Right renal cortex interstitium (tissue), 3 donors: ENCODE data around the gene KLHDC3. TPM values are rescaled to one million over a fixed set of nuclear protein-coding genes. Genes with fewer than 3 reads are reported as not detected.
A peak's percentile ranks its signal among the peaks of the same experiment; 100 is the strongest.
"Not testable (repeated sequence)": the region's sequence is repeated elsewhere in the genome, so short reads cannot be mapped to it uniquely, and the experiment has no call there.

Experiments
- DNase-seq, 3 donors: peaks; one replicate each; pipeline ENCODE4 v3.0.0-alpha.2; 2013; ENCODE audit warnings: low read depth in 3 of 3, low spot score in 2 of 3
- polyA plus RNA-seq, 3 donors: library from polyadenylated mRNA; unstranded; fragments of 120-200 nt; gene quantifications; one replicate each; pipeline ENCODE4 v1.2.1, GENCODE V29; 2013; ENCODE audit not compliant: insufficient read length in 3 of 3

Gene KLHDC3
- polyA plus RNA-seq, 3 donors: 90.5 to 104 (median 92.2) TPM

DNA sequence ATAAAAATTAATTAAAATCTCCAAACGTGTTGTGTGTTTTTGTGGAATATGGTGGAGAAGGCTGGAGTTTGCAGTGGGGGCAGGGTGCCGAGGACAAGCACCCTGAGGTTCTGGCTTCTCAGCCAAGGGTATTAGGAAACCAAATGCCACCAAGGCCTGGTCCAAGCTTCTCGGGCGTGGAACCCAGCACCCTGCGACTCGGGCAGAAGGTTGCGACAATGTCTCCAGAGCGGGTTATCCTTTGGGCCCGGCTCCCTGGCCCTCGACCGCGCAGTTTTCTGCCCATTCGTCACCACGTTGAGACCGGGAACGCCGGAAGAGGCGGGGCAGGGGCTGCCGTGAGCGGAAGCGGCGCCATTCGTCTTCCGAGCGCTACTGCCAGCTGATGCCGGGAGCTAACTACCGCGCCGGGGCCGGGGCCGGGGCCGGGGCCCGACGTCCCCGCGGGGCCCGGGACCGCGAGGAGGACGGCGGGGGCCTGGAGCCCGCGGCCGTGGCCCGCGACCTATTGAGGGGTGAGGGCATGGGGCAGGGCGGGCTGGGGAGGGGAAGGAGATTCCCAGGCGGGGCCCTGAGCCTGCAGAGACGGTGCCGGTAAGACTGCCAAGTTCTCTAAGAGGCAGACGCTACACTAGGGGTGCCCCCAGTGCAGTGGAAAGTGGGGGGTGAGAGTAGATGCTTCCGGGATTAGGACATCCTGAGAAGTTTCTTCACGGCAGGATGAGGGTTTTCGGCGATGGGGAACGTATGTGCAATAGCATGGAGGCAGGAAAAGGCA lies 7.4 kb downstream of the KLHDC3 start, which contains the start of gene RRP36:
TSS of gene RRP36 (plus strand) at position 354 of the 778 bp plus-strand sequence. CDS start at position 386, 32 bp downstream.
- DNase-seq: peak in 2 of 3 donors; percentile 40 to 52

DNA sequence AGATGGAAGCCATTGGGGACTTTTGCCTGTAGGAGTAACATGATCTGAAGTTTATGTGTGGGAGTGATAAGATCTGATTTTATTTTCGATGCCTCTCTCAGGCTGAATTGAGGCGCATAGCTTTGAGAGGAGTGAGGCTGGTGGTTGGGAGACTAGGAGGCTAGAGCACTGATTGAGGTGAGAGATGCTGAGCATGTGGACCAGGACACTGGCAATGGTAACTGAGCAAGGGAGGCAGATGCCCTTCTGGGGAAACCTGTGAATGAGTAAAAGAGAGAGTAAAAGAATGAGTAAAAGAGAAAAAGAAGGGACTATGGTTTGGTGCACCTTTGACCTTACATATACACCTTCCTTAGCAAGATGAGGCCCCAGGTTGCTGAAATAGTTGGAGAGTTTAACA lies 10.4 kb downstream of the KLHDC3 start:
- DNase-seq: no peak

DNA sequence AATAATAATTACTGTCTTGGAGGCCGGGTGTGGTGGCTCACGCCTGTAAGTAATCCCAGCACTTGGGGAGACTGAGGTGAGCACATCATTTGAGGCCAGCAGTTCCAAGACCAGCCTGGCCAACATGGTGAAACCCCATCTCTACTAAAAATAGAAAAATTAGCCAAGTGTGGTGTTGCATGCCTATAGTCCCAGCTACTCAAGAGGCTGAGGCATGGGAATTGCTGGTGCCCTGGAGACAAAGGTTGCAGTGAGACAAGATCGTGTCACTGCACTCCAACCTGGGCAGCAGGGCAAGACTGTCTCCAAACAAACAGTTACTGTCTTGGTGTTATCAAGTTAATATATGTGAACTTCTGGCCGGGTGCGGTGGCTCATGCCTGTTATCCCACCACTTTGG lies 12.3 kb downstream of the KLHDC3 start:
- no peak for DNase-seq

DNA sequence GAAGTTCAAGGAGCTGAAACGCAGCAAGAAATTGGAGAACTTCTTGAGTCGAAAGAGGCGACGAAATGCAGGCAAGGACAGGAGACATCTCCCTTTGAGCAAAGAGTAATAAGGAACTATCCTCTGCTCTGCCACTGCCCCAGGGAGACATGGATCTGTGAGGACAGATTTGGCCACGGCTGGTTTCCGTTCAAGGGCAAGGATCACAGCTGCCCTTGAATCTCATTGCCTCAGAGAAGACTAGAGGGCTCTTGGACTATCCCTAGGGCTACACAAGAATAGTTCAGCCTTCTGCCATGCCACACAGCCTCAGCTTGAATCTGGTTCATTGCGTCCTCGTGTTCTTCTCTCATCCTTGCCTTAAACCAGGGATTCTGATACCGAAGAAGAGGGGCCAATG lies 15.1 kb downstream of the KLHDC3 start:
- no peak for DNase-seq

DNA sequence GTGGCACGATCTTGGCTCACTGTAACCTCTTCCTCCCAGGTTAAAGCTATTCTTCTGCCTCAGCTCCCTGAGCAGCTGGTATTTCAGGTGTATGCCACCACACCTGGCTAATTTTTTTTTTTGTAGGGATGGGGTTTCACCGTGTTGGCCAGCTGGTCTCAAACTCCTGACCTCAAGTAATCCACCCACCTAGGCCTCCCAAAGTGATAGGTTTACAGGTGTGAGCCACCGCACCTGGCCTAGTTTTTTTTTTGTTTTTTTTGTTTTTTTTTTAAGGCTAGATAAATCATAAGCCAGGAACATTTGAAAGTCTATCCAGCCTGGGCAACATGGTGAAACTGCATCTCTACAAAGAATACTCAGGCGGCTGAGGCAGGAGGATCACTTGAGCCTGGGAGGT lies 18.3 kb downstream of the KLHDC3 start:
- DNase-seq: no peak

DNA sequence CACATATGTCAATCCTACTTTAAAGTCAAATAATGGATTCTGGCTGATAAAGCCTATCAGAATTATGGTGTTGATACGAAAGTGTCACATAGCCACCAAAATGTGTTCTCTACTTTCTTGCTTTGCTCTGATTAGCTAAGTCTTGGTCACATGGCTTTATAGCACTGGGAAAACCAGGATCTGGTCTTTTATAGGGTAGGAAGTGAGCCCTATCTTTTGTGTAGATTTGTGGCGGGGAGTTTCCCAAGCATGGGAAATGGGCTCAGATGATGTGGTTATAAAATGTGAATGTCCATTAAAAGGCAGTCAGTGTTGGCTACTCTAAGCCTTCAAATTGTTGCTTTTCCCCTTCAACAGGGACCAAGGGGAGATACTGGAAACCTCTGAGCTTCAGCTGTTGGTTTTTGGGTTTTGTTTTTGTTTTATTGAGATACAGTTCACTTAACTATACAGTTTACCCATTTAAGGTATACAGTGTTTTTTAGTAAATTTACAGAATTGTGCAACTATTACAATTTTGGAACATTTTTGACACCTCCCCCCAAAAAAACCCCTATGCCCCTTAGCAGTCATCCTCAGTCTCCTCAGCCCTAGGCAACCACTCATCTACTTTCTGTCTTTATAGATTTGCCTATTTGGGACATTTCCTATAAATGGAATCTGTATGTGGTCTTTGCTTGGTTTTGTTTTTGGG lies 19.6 kb downstream of the KLHDC3 start:
- DNase-seq: no peak

DNA sequence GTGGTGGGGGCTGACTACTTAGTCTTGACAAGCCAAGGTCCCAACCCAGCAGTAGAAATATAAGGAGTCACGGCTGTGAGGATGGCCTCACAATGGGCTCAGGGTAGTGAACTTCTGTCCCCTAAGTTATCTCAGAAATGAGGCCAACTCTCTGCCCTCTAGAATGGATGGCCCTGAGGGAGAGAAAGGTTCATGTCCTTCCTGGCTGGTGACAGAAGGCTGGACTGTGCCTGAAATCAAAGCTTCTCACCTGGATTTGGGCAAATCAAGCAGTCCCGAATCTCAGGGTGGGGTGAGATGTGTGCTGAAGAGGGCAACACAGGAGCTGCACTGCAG lies 20.1 kb downstream of the KLHDC3 start:
- DNase-seq: no peak

DNA sequence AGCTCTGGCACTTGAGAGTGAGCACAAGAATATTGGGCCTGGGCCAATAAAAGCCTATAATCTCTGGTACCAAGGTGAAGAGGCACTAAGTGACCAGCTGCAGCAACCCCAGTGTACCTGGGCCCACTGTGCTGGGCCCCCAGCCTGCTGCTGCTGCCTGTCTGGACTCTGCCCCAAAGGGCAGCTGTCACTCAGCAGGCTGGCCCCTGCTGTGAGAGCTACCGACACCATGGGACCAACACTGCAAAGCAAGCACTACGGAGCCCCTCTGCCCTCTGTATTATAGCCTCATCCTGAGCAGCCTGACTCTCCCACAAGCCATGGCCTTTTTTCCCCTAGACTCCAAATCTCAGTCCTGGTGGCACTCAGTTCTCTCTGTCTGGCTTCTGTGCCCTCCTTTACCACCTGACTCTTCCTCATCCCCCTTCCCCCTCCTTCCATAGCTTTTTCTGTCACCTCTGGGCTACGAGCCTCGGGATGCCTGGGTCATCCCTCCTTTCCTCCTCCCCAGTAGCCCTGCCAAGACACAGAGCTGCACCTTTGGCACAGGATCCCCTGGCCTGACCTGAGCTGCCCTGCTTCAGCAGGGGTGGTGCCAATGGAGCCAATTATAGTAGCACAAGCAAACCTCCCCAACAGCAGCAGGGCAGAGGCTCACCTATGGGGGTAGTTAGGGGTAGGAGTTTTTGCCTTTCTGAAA lies 21.6 kb downstream of the KLHDC3 start:
- no peak for DNase-seq

DNA sequence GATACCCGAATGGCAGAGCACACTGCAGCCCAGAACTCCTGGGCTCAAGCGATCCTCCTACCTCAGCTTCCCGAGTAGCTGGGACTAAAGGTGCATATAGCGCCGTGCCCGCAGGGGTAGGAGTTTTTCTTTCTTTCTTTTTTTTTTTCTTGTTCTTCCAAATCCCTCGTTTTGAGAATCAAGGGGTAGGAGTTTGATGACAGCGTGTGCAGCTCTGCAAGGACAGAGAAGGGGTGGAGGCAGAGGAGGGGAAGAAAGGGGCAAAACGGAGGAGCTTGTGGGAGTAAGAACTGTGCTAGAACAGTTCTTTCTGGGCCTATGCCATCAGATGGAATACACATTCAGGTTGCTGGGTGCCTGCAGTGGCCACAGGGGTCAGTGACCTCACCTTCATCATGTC lies 22.7 kb downstream of the KLHDC3 start:
- DNase-seq: no peak

DNA sequence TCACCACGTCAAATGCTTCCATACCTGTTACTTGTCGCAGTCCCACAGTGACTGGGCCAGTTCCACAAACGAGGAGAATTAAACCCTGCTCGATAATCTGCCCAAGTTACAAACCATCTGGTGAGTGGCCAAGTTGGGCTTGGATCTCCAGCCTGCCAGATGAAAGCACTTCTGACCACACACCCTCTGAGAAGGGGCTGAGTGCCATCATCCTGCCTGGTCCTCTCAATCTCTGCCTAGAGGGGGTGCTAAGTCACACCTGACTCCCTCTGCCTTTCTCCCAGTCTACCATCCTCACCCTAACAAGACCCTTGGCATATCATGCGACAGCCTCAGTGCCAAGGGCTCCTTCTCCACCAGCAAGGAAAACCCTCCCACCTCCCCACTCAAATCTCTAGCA lies 23.1 kb downstream of the KLHDC3 start:
- no peak for DNase-seq

DNA sequence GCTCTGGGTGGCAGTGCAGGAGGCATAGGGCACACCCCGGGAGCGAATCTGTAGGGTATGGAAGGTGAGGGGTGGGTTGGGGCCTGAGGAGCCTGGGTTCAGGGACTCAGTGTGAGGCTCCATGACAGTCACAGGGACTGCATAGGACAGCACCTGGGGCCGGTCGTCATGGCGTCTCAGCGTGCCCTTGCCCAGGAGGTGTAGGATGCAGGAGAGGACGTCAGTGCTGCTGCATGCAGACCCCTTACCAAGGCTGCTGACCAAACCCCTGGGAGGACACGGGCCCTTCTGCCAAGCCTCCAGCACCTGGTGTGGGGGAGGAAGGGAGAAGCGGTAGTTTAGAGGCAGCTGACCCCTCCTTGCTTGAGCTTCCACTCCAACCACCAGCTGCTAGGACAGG lies 23.7 kb downstream of the KLHDC3 start:
- no peak for DNase-seq

DNA sequence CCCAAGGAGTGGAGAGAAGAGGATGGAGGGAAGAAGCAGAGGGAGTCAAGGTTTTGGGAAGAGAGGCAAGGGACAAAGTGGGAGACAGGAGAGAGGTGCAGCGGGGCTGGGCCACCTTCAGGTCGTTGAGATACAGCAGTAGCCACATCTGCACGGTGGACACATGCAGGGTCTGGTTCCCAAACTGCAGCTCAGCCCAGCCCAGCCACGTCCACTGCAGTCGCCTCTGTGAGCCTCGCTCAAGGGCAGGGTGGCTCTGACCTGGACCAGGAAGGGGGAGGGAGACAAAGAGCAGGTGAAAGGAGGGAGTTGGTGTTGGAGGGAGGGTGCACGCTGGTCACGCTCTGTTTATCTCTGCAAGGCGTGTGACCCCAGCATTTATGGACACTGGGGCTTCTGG lies 24.7 kb downstream of the KLHDC3 start:
- no peak for DNase-seq

DNA sequence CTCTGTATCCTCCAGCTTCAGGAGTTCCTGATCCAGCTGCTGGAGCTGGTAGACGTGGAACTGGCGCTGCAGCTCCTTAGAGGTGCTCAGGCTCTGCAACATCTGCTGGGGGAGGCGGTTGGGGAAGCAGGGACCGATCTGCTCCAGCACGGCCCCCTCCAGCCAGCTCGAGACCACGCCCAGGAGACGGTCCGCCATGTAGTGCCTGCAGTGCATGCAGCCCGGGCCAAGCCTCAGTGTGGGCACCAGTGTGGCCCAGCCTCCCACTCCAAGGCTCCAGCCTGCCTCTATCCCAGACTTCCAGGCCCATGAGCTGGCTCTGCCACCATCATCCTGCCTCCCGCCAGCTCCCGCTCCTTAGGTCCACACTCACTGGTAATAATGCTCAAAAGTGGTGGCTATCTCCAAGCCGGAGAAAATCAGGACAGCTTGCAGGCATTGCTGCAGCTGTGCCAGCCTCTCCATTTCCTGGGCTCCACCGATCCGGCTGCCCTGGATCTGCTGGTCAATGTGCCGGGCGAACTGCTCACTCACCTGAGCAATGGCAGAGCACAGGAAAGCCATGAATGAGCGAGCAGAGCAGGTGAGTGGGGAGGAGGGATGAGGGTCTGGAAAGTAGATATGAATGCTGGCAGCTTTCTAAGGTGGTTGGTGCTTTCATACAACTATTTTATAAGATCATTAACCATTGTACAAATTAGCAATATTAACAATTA lies 26.7 kb downstream of the KLHDC3 start:
- DNase-seq: no peak

DNA sequence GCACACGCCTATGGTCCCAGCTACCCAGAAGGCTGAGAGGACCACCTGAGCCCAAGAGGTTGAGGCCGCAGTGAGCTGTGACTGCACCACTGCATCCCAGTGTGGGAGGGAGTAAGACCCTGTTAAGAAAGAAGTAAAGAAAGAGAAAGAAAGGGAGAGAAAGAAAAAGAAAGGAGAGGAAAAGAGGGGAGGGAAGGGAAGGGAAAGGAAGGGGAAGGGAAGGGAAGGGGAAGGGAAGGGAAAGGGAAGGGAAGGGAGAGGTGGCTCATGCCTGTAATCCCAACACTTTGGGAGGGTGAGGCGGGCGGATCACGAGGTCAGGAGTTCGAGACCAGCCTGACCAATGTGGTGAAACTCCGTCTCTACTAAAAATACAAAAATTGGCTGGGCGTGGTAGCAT lies 27.4 kb downstream of the KLHDC3 start:
- not testable (repeated sequence) for DNase-seq

DNA sequence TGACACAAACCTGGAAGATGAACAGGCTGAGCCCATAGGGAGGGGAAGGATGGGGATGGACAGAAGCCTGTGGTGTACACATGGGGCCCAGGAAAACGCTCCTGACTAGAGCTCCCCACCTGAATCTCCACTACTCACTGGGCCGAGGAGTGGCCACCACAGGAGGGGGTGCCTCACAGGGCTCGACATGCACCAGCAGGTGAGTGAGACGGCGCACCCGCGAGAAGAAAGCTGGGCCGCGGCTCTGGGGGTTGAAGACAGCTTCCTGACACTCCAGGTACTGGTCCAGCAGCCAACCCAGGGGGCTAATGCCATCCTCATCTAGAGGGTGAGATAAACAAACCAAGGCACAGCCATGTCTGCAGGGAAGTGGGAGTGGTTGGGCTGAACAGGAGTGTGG lies 29.3 kb downstream of the KLHDC3 start:
- DNase-seq: no peak

DNA sequence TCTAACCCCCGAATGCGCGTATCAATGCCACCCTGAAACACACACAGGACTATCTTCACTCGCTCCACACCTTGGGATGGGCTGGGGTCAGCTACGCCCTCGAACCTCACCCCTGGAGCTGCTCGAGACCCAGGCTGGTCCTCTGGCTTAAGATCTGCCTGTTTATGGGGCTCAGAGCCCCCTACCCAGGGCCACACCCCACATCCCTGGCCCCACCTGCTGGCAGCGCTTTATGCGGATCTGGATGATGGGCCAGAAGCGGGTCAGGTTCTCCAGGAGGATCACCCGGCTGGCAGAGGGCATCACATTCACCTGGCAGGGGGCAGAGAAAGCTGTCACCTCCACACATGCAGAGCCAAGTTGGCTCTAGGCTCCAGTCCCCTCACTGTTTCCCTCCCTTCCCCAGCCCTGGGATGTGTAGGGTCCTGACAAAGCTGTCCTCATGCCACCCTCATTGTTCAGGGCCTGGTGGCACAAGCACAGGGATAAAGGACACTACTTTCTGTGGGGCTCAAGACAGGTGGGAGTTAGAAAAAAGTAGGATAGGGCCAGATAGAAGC lies 31.4 kb downstream of the KLHDC3 start:
- no peak for DNase-seq

DNA sequence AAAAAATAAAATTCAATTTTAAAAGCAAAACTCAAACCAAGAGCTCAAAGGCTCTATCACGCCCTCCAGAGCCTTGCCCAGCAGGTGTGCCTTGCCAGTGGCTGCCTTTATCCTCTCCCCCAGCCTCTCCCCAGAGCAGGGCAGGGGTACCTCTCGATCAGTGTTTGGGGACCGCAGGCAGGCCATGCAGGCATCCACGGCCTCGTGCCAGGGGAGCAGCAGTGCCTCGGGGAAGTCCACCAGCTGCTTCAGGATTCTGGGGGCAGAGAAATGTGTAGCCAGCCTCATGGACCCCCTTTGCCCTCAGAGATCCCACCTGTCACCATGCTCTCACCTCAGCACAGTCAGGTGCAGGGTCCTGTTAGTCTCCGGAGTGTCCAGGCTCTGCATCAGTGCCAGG lies 33.9 kb downstream of the KLHDC3 start:
- no peak for DNase-seq

DNA sequence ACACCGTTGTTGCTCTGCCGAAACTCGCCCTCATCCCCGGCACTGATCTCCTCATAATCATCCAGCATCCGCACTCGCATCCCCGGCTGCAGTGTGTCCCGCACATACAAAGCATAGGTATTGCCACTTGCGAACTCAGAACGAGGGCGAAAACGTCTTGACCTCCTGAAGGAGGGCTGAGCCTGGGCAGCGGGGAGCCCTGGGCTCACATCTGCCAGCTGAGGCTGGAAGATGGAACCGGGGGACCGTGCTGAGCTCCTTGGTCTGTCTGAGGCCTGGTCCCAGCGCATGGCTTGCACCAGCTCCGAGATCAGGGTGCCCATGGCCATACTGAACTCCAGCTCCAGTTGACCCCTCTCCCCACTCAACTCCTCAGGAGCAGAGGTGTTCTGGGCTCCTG lies 36.9 kb downstream of the KLHDC3 start:
- no peak for DNase-seq

DNA sequence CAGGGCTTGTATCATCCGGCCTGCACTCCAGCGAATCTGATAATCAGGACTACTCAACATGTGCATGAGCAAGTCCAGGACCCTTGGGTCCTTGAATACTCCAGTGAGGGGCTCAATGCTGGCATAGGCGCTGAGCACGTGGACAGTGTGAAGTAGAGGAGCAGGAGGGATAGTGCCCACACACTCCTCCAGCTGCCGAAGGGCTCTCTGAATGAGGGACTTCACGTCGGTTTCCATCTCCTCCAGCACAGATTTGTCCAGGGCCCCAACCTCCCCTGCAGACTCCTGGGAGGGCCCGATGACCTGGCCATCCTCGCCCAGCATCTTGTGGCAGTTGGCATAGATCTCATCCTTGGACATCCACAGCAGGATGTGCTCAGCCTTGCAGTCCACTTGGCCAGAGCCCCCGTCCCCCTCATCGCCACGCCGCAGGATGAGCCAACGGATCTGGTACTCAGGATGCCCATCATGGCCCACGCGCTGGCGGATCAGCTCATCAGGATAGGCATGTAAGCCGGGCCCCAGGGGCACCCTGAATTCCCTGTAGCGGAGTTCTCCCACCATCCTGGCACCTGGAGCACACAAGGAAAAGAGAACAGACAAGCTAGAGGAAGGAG lies 38.3 kb downstream of the KLHDC3 start:
- no peak for DNase-seq

DNA sequence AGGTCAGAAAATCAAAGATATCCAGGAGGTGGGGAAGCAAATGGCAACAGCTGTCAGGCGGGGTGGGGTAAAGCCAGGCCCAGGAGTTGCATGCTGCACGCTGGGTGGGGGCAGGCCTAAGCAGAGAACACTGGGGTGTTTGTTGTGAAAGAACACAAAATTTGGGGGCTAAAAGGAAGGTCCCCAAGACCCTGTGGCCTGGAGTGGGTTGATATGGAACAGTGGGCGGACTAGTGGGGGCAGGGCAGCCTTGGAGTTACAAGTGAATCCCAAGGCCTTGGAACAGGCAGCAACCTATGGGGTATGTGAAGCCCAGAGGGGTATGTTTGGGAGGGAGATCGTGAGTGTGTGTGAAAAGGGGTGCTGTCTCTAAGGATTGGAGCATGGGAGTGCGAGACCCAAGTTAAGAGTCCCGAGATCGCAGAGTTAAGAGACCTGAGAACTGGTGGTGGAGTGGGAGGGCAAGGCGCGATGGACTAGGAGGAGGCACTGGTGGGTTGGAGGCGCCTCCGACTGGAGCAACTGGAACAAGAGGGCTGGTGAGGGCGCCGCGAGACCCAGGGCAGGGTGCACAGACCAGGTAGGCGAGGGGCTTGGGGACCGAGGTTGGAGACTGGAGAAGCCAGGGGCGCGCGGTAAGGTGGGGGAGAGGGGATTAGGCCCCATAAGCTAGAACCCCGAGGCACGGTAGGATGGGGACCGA lies 38.9 kb downstream of the KLHDC3 start:
- no peak for DNase-seq
